NB4 (cell line): Measurements from ENCODE around the gene CSF1.

Experiments used
- DNase-seq: peaks from one replicate; pipeline ENCODE4 v3.0.0; 2010; ENCODE audit warnings: low read depth
- H3K4me3 ChIP-seq: one replicate; pipeline ENCODE4 v1.5.1; 2011; ENCODE audit warnings: mild to moderate bottlenecking, low read depth, low read length, moderate library complexity
- CTCF ChIP-seq: IDR thresholded peaks from one replicate; pipeline ENCODE4 v1.5.1; 2012; ENCODE audit warnings: low read depth, low read length
- MYC ChIP-seq: IDR thresholded peaks from 2 replicates; pipeline ENCODE4 v1.6.1; 2011; ENCODE audit warnings: low read depth, low read length
- POLR2A ChIP-seq: IDR thresholded peaks from 2 replicates; pipeline ENCODE4 v1.6.1; 2011; ENCODE audit warnings: mild to moderate bottlenecking; ENCODE audit not compliant: insufficient read length; ENCODE audit errors: extremely low read depth
- TF ChIP-seq, protein P1 (sequence below): IDR thresholded peaks from 2 replicates; pipeline ENCODE4 v1.6.1; 2011; ENCODE audit warnings: low read depth, low read length

The CSF1 gene

DNA sequence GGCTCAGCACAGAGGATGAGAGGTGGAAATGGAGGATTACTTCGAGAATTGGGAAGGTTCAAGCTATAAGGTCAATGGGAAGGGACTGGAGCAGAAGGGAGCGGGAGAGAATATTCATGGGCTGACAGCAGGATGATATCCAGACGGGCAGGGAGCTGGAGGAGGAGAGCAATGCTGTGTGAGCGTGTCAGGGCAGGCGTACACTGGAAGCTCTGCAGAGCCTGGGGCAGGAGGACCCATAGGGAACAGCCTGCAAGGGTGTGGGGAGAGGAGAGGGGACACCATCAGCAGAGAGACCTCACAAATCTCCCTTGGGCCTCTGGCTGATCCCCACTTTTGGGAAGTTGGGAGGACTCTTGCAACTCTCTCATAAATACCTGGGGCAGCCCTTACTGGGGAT, 13.7 kb downstream of the CSF1 start:
- TF ChIP-seq, protein P1, sequence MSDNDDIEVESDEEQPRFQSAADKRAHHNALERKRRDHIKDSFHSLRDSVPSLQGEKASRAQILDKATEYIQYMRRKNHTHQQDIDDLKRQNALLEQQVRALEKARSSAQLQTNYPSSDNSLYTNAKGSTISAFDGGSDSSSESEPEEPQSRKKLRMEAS: no peak
- no peak for TF ChIP-seq POLR2A
- no peak for TF ChIP-seq CTCF
- TF ChIP-seq MYC: no peak
- no peak overlapping the region for H3K4me3 ChIP-seq
- DNase-seq: no peak

DNA sequence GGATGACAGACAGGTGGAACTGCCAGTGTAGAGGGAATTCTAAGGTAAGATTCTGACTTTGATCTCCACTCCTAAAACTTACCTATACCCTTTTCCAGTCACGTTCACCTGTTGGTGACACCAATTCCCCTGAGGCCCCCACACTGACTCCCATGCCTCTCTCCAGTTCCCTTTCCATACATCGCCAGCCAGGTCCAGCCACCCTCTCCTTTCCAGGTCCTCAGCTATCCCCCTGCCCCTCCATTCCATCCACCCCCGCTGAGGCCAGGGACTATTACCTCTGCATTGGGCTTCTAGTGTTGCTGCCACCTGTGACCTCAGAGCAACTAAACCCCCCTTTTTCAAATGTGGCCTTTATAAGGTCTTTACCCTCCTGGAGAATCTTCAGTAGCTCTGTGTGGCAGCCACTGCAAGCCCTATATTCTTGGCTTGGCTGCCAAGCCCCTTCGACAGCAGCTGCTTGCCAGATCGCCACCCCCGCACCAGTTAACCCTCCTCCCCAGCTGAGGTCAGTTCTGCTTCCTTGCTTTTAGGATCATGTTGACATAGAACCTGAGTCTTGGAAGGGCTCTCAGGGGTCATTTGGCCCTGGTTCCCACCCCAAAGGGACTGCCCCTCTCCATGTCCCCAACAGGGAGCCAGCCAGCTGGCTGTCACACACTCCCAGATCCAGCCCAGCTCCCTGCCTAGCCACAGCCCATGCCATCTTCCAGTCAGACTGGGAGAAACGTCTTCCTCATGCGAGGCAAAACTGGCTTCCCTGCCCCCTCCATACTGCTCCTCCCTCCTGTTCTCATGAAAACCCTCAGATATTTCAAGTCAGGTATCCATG, 14.7 kb downstream of the CSF1 start:
- no peak for TF ChIP-seq MYC
- no peak for TF ChIP-seq CTCF
- TF ChIP-seq, protein P1: no peak
- H3K4me3 ChIP-seq: no peak overlapping the region
- no peak for DNase-seq

DNA sequence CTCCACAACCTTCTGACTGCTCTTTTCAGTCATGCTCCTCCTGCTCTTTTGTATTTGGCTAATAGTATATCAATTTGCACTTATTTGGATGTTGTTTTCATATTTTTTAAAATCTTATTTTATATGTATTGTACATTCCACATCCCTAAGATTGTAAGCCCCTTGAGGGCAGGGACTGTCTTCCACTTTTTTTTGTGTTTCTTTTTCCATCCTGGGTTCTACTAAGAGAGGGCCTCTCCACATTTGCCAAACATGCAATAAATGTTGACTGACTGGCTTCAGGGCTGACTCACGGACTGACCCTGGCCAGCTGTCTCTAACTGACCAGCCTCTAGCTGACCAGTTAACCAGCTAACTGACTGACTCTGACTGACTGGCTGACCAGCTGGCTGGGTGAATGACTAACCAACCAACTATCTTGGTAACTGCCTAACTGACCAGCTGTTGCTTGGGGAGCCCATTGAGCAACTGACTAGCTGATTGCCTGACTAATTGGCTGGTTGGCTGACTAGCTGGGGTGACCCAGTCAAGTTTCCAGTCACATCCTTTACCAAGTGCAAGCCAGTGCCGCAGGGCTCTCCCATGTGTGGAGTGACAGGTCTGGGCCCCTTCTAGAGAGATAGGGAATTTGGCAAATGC, 16.1 kb downstream of the CSF1 start:
- no peak for DNase-seq
- H3K4me3 ChIP-seq: no peak overlapping the region
- TF ChIP-seq, protein P1: no peak
- TF ChIP-seq CTCF (no peak), MYC (no peak), POLR2A (no peak)

GRCh38 chr1:109927356-109927755, 16.7 kb downstream of the CSF1 start:
- TF ChIP-seq MYC (no peak), POLR2A (no peak), CTCF (no peak)
- TF ChIP-seq, protein P1: no peak
- DNase-seq: no peak
- H3K4me3 ChIP-seq: no peak overlapping the region

- H3K4me3 ChIP-seq: no peak overlapping the region
- TF ChIP-seq MYC: no peak
- TF ChIP-seq, protein P1: no peak
- TF ChIP-seq CTCF: no peak
- TF ChIP-seq POLR2A: no peak
- no peak for DNase-seq
Measured at GRCh38 chr1:109927911-109928321, 17.3 kb downstream of the CSF1 start.
